ENCODE measurements around the gene KDM4B. TPM values are rescaled to one million over a fixed set of nuclear protein-coding genes. Genes with fewer than 3 reads are reported as not detected.
"Not testable (repeated sequence)": the region's sequence is repeated elsewhere in the genome, so short reads cannot be mapped to it uniquely, and the experiment has no call there.

KDM4B gene
- polyA plus RNA-seq, 12 donors = 14.3 to 29.3 (median 17.2) TPM; not detected in 1

- DNase-seq = no peak
These were observed 178.4 kb downstream of the KDM4B start for GRCh38 chr19:5147074-5147977.

GRCh38 chr19:5147978-5148793 lies 179.3 kb downstream of the KDM4B start:
- DNase-seq = peak; percentile 38

GRCh38 chr19:5148794-5149190 lies 179.9 kb downstream of the KDM4B start:
- DNase-seq = no peak

GRCh38 chr19:5149508-5149907 lies 180.6 kb downstream of the KDM4B start:
- DNase-seq = no peak

- no peak for DNase-seq
These were observed 181.3 kb downstream of the KDM4B start for GRCh38 chr19:5149932-5150901.

GRCh38 chr19:5150902-5151741 lies 182.2 kb downstream of the KDM4B start:
- DNase-seq = no peak

GRCh38 chr19:5152013-5152763 lies 183.3 kb downstream of the KDM4B start:
- no peak for DNase-seq

- no peak for DNase-seq
These were observed 184.0 kb downstream of the KDM4B start for GRCh38 chr19:5152767-5153532.

- no peak for DNase-seq
These were observed 184.8 kb downstream of the KDM4B start for GRCh38 chr19:5153601-5154128.

GRCh38 chr19:5154129-5154798 lies 185.4 kb downstream of the KDM4B start:
- no peak for DNase-seq

GRCh38 chr19:5154799-5155426 lies 186.0 kb downstream of the KDM4B start:
- no peak for DNase-seq

GRCh38 chr19:5155586-5156210 lies 186.8 kb downstream of the KDM4B start:
- peak; percentile 35 for DNase-seq

- no peak for DNase-seq
These were observed 187.5 kb downstream of the KDM4B start for GRCh38 chr19:5156231-5156986.

GRCh38 chr19:5157186-5157585 lies 188.3 kb downstream of the KDM4B start:
- no peak for DNase-seq

GRCh38 chr19:5158549-5159134 lies 189.7 kb downstream of the KDM4B start:
- DNase-seq = not testable (repeated sequence)

All from muscle of arm (tissue), 12 donors.